Neuron (in vitro differentiated cells): ENCODE measurements around the gene COL12A1.
"Not testable (repeated sequence)": the region's sequence is repeated elsewhere in the genome, so short reads cannot be mapped to it uniquely, and the experiment has no call there.

Experiments
- H2AFZ ChIP-seq: one replicate; pipeline ENCODE4 v1.6.1; 2013; ENCODE audit warnings: low read depth, mild to moderate bottlenecking, inconsistent platforms, low read length, moderate library complexity
- H3K27me3 ChIP-seq: one replicate; pipeline ENCODE4 v1.6.1; 2013; ENCODE audit warnings: low read length; ENCODE audit not compliant: insufficient read depth
- H3K36me3 ChIP-seq: one replicate; pipeline ENCODE4 v1.6.1; 2013; ENCODE audit warnings: low read length; ENCODE audit not compliant: insufficient read depth
- H3K4me1 ChIP-seq: one replicate; pipeline ENCODE4 v1.6.1; 2013; ENCODE audit warnings: low read length; ENCODE audit not compliant: insufficient read depth
- H3K4me3 ChIP-seq: 2 replicates; pipeline ENCODE4 v1.5.1; 2013; ENCODE audit warnings: mild to moderate bottlenecking, low read length, moderate library complexity
- H3K9me3 ChIP-seq: one replicate; pipeline ENCODE4 v1.6.1; 2013; ENCODE audit warnings: low read length

The COL12A1 gene

GRCh38 chr6:75186581-75186980, 19.3 kb downstream of the COL12A1 start:
- not testable (repeated sequence) for H3K4me1 ChIP-seq, H2AFZ ChIP-seq, H3K4me3 ChIP-seq, H3K9me3 ChIP-seq, H3K27me3 ChIP-seq, H3K36me3 ChIP-seq

- Histone ChIP-seq H3K4me3 (no peak overlapping the region), H3K27me3 (no peaks in the 10 kb centered on the region), H3K9me3 (no peaks in the 10 kb centered on the region), H3K4me1 (no peaks in the 10 kb centered on the region), H2AFZ (no peak overlapping the region), H3K36me3 (no peaks in the 10 kb centered on the region)
Measured at GRCh38 chr6:75183099-75183541, 22.7 kb downstream of the COL12A1 start.

GRCh38 chr6:75180864-75181263, 25.0 kb downstream of the COL12A1 start:
- H3K36me3 ChIP-seq: no peaks in the 10 kb centered on the region

GRCh38 chr6:75178757-75179156, 27.1 kb downstream of the COL12A1 start:
- H2AFZ ChIP-seq: no peak overlapping the region
- no peak overlapping the region for H3K4me3 ChIP-seq
- no peaks in the 10 kb centered on the region for H3K36me3 ChIP-seq

More at GRCh38 chr6:75180864-75181263, 25.0 kb downstream of the COL12A1 start:
- Histone ChIP-seq H3K4me1 (no peaks in the 10 kb centered on the region), H3K9me3 (no peaks in the 10 kb centered on the region), H3K27me3 (no peaks in the 10 kb centered on the region), H3K4me3 (no peak overlapping the region), H2AFZ (no peak overlapping the region)

GRCh38 chr6:75176076-75176582, 29.7 kb downstream of the COL12A1 start:
- no peak overlapping the region for H3K4me3 ChIP-seq

More at GRCh38 chr6:75178757-75179156, 27.1 kb downstream of the COL12A1 start:
- Histone ChIP-seq H3K9me3 (no peaks in the 10 kb centered on the region), H3K4me1 (no peaks in the 10 kb centered on the region), H3K27me3 (no peaks in the 10 kb centered on the region)

GRCh38 chr6:75171986-75172385, 33.9 kb downstream of the COL12A1 start:
- Histone ChIP-seq H3K36me3 (no peaks in the 10 kb centered on the region), H2AFZ (no peak overlapping the region), H3K4me3 (no peak overlapping the region), H3K9me3 (no peaks in the 10 kb centered on the region), H3K4me1 (peaks cover 36% of the 10 kb centered on the region), H3K27me3 (no peaks in the 10 kb centered on the region)

More at GRCh38 chr6:75176076-75176582, 29.7 kb downstream of the COL12A1 start:
- no peaks in the 10 kb centered on the region for H3K27me3 ChIP-seq
- H3K4me1 ChIP-seq: peaks cover 4% of the 10 kb centered on the region
- no peaks in the 10 kb centered on the region for H3K36me3 ChIP-seq
- H3K9me3 ChIP-seq: no peaks in the 10 kb centered on the region
- no peak overlapping the region for H2AFZ ChIP-seq

- H3K36me3 ChIP-seq: no peaks in the 10 kb centered on the region
- no peak overlapping the region for H2AFZ ChIP-seq
- no peak overlapping the region for H3K4me3 ChIP-seq
- no peaks in the 10 kb centered on the region for H3K9me3 ChIP-seq
- H3K4me1 ChIP-seq: peaks cover 39% of the 10 kb centered on the region
- H3K27me3 ChIP-seq: no peaks in the 10 kb centered on the region
Measured at GRCh38 chr6:75171567-75171966, 34.3 kb downstream of the COL12A1 start.

GRCh38 chr6:75170691-75171560, 34.9 kb downstream of the COL12A1 start:
- no peaks in the 10 kb centered on the region for H3K27me3 ChIP-seq
- peaks cover 39% of the 10 kb centered on the region for H3K4me1 ChIP-seq
- H3K4me3 ChIP-seq: no peak overlapping the region
- H2AFZ ChIP-seq: no peak overlapping the region
- no peaks in the 10 kb centered on the region for H3K36me3 ChIP-seq
- no peaks in the 10 kb centered on the region for H3K9me3 ChIP-seq

- H3K27me3 ChIP-seq: no peaks in the 10 kb centered on the region
- H2AFZ ChIP-seq: no peak overlapping the region
- H3K4me3 ChIP-seq: no peak overlapping the region
- H3K4me1 ChIP-seq: peaks cover 39% of the 10 kb centered on the region
- H3K9me3 ChIP-seq: no peaks in the 10 kb centered on the region
- no peaks in the 10 kb centered on the region for H3K36me3 ChIP-seq
Measured at GRCh38 chr6:75169689-75170586, 35.9 kb downstream of the COL12A1 start.

- H3K4me3 ChIP-seq: no peak overlapping the region
- no peak overlapping the region for H2AFZ ChIP-seq
- H3K9me3 ChIP-seq: no peaks in the 10 kb centered on the region
- peaks cover 39% of the 10 kb centered on the region for H3K4me1 ChIP-seq
- H3K27me3 ChIP-seq: no peaks in the 10 kb centered on the region
- H3K36me3 ChIP-seq: no peaks in the 10 kb centered on the region
Measured at GRCh38 chr6:75167851-75168250, 38.0 kb downstream of the COL12A1 start.

GRCh38 chr6:75167325-75167724, 38.5 kb downstream of the COL12A1 start:
- Histone ChIP-seq H2AFZ (no peak overlapping the region), H3K9me3 (no peaks in the 10 kb centered on the region), H3K27me3 (no peaks in the 10 kb centered on the region), H3K36me3 (no peaks in the 10 kb centered on the region), H3K4me1 (peaks cover 39% of the 10 kb centered on the region), H3K4me3 (no peak overlapping the region)

GRCh38 chr6:75166773-75167172, 39.1 kb downstream of the COL12A1 start:
- Histone ChIP-seq H3K36me3 (no peaks in the 10 kb centered on the region), H3K4me1 (peaks cover 39% of the 10 kb centered on the region), H3K4me3 (no peak overlapping the region), H3K27me3 (no peaks in the 10 kb centered on the region), H3K9me3 (no peaks in the 10 kb centered on the region), H2AFZ (no peak overlapping the region)

- H2AFZ ChIP-seq: no peak overlapping the region
- peaks cover 35% of the 10 kb centered on the region for H3K4me1 ChIP-seq
- no peak overlapping the region for H3K4me3 ChIP-seq
- H3K9me3 ChIP-seq: no peaks in the 10 kb centered on the region
- no peaks in the 10 kb centered on the region for H3K27me3 ChIP-seq
- no peaks in the 10 kb centered on the region for H3K36me3 ChIP-seq
Measured at GRCh38 chr6:75166236-75166635, 39.6 kb downstream of the COL12A1 start.
